Erythroblast (primary cell): ENCODE results near the gene TMEM266.

Experiments
- GATA1 ChIP-seq: IDR thresholded peaks from 2 replicates; pipeline ENCODE4 v1.6.1; 2011; ENCODE audit warnings: low read depth, mild to moderate bottlenecking, control low read depth, low read length, moderate library complexity
- POLR2A ChIP-seq: IDR thresholded peaks from 2 replicates; pipeline ENCODE4 v1.6.1; 2011; ENCODE audit warnings: mild to moderate bottlenecking, low read length

- no peak for TF ChIP-seq POLR2A
- TF ChIP-seq GATA1: no peak
These were observed 25.7 kb upstream of the TMEM266 start for GRCh38 chr15:76034111-76034510.
